Kidney (tissue), 14 donors: ENCODE measurements around the gene KCNB1. TPM values are rescaled to one million over a fixed set of nuclear protein-coding genes. Genes with fewer than 3 reads are reported as not detected.

Experiments used
- DNase-seq, 5 donors: peaks; one replicate each; pipeline ENCODE4 v3.0.0-alpha.2; 2013 to 2020
- FAIRE-seq: peaks from 2 replicates; lab custom pipeline; 2012; peaks lifted over from hg19 to GRCh38; lab: Jason Lieb, UNC
- H3K27ac ChIP-seq, 2 donors: one replicate each; pipeline ENCODE4 v1.7.0; 2013; ENCODE audit warnings: low read depth in 2 of 2, low read length in 2 of 2, inconsistent platforms in 1 of 2
- H3K27me3 ChIP-seq: one replicate; pipeline ENCODE4 v1.7.1; 2013; ENCODE audit warnings: low read length, inconsistent platforms; ENCODE audit not compliant: control insufficient read depth, insufficient read depth
- H3K36me3 ChIP-seq, 3 donors: one replicate each; pipeline versions ENCODE4 v1.7.0 to v1.7.1; 2013; ENCODE audit warnings: low read length in 3 of 3, control low read depth in 1 of 3, inconsistent platforms in 1 of 3; ENCODE audit not compliant: insufficient read depth in 3 of 3, control insufficient read depth in 2 of 3
- H3K4me1 ChIP-seq, 3 donors: one replicate each; pipeline versions ENCODE4 v1.7.0 to v1.7.1; 2013; ENCODE audit warnings: low read length in 3 of 3, inconsistent platforms in 1 of 3, low read depth in 1 of 3; ENCODE audit not compliant: control insufficient read depth in 2 of 3, insufficient read depth in 2 of 3
- H3K4me3 ChIP-seq, 3 donors: one replicate each; pipeline versions ENCODE4 v1.7.0 to v1.8.1; 2013; ENCODE audit warnings: low read length in 3 of 3, control low read depth in 1 of 3, inconsistent platforms in 1 of 3
- H3K9ac ChIP-seq, 3 donors: one replicate each; pipeline versions ENCODE4 v1.7.0 to v1.7.1; 2013; ENCODE audit warnings: low read length in 3 of 3, control low read depth in 1 of 3, inconsistent platforms in 1 of 3
- H3K9me3 ChIP-seq, 3 donors: one replicate each; pipeline versions ENCODE4 v1.7.0 to v1.7.1; 2013; ENCODE audit warnings: low read length in 3 of 3, control low read depth in 1 of 3, inconsistent platforms in 1 of 3; ENCODE audit not compliant: control insufficient read depth in 2 of 3, insufficient read depth in 1 of 3
- intact Hi-C: fragments of 100-400 bp; cut with DNase I; formaldehyde crosslinking; loops from one replicate; pipeline ENCODE4 v1.11.1; 2022
- polyA plus RNA-seq: library from polyadenylated mRNA; stranded (reverse); fragments of 350-450 nt; fragmentation: Illumina TruSeq; extraction: RNeasy Lipid Tissue Mini Kit (QIAGEN cat#74804); gene quantifications from one replicate; pipeline ENCODE4 v1.2.3, GENCODE V29; 2014; ENCODE audit warnings: low read depth, low replicate concordance; ENCODE audit not compliant: insufficient read depth
- total RNA-seq: library from RNA; stranded (reverse); fragmentation: NEBNext Ultra II Directional; extraction: Animal tissue kit (Norgen Biotek cat#: 25700); gene quantifications from one replicate; pipeline ENCODE4 v1.2.1, GENCODE V29; 2021
- TF ChIP-seq, protein P1 (sequence below): IDR thresholded peaks from 3 replicates; pipeline ENCODE4 v1.5.1; 2012; ENCODE audit warnings: mild to moderate bottlenecking, moderate library complexity, borderline replicate concordance; ENCODE audit not compliant: insufficient read depth; ENCODE audit errors: extremely low read depth
- donor health status: control.
- donor health status: control.
- donor health status: control.
- donor health status: control.
- donor health status: control.
- donor health status: DM: yes; HTN: yes; CAD: no.
- donor health status: Normal renal cell carcinoma (clear cell type).

KCNB1 gene
- total and polyA plus RNA-seq, 2 donors from 2014 or later = 0.26 to 1.2 TPM

GRCh38 chr20:49516916-49517804 lies 34.7 kb upstream of the KCNB1 start:
- no peak overlapping the region for H3K9ac ChIP-seq

DNA sequence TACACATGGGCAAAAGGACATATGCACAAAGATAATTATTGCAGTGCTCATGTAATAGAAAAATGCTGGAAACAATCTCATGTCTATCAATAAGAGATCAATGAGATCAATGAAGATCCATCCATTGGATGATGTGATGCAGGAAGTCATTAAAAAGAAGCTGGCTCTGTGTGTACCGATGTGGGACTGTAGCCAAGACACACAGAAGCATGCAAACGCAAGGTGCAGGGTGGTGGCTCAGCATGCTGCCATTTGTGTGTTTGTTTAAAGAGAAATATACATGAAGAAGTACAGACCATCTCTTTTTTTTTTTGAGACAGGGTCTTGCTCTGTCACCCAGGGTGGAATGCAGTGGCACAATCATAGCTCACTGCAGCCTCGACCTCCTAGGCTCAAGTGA lies 33.1 kb upstream of the KCNB1 start:
- FAIRE-seq = no peak
- intact Hi-C loops = no loop called here

More at GRCh38 chr20:49516916-49517804, 34.7 kb upstream of the KCNB1 start:
- no peaks in the 10 kb centered on the region for H3K9me3 ChIP-seq
- H3K4me3 ChIP-seq = no peak overlapping the region
- H3K4me1 ChIP-seq = no peaks in the 10 kb centered on the region
- no peaks in the 10 kb centered on the region for H3K27me3 ChIP-seq
- peaks cover 0 to 3% (median 0%) of the 10 kb centered on the region in 3 donors for H3K36me3 ChIP-seq
- TF ChIP-seq, protein P1, sequence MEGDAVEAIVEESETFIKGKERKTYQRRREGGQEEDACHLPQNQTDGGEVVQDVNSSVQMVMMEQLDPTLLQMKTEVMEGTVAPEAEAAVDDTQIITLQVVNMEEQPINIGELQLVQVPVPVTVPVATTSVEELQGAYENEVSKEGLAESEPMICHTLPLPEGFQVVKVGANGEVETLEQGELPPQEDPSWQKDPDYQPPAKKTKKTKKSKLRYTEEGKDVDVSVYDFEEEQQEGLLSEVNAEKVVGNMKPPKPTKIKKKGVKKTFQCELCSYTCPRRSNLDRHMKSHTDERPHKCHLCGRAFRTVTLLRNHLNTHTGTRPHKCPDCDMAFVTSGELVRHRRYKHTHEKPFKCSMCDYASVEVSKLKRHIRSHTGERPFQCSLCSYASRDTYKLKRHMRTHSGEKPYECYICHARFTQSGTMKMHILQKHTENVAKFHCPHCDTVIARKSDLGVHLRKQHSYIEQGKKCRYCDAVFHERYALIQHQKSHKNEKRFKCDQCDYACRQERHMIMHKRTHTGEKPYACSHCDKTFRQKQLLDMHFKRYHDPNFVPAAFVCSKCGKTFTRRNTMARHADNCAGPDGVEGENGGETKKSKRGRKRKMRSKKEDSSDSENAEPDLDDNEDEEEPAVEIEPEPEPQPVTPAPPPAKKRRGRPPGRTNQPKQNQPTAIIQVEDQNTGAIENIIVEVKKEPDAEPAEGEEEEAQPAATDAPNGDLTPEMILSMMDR = no peak
- no peak overlapping the region for H3K27ac ChIP-seq
- no peak for FAIRE-seq
- intact Hi-C loops = no loop called here
- DNase-seq = peak in 2 of 5 donors; percentile 8 to 24

DNA sequence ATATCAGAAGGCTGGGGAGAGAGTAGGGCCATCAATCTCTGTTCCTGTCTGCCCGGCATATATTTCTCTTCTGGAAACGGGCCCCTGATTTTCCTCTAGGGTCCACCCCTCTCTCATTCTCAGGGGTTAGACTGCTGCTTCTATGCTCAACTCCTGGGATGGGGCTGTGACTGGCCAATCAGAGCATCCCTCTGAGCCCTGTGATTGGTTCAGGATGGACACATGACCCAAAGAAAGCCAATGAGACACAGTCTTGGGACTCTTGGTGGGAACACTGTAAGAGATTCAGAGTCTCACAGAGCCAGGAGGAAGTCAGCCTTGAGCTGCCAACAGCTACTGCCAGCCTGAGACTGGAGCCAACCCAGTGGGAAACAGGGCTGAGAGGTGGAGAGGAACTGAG lies 31.0 kb upstream of the KCNB1 start:
- Histone ChIP-seq H3K9me3 (no peaks in the 10 kb centered on the region), H3K27me3 (no peaks in the 10 kb centered on the region), H3K9ac (no peak overlapping the region), H3K4me3 (no peak overlapping the region), H3K36me3 (peaks cover 0 to 7% (median 0%) of the 10 kb centered on the region in 3 donors), H3K4me1 (no peaks in the 10 kb centered on the region), H3K27ac (no peak overlapping the region)
- intact Hi-C loops = no loop called here
- DNase-seq (no peak), FAIRE-seq (no peak)
- TF ChIP-seq, protein P1 = no peak

More for the DNA sequence above, 33.1 kb upstream of the KCNB1 start:
- Histone ChIP-seq H3K4me1 (no peaks in the 10 kb centered on the region), H3K4me3 (no peak overlapping the region), H3K9me3 (no peaks in the 10 kb centered on the region), H3K27me3 (no peaks in the 10 kb centered on the region), H3K27ac (no peak overlapping the region), H3K9ac (no peak overlapping the region), H3K36me3 (peaks cover 0 to 7% (median 0%) of the 10 kb centered on the region in 3 donors)
- DNase-seq = no peak
- TF ChIP-seq, protein P1 = no peak
